ENCODE data around the gene TSHZ2.

The TSHZ2 gene

DNA sequence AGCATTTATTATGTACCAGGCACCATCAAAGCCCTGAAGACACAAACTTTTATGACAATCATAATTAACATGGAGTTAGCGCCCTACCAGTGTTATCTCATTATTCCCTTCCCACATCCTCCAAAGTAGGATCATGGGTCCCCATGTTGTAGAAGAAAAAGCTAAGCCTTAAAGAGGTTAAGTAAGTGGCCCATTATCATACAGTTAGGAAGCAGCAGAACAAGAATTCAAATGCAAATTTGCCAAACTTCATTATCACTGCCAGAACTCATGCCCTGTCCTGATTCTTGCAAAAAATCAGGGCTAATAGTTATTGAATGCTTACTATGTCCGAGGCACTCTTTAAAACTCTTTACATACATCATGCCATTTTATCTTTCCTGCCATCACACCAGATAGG lies 310.9 kb downstream of the TSHZ2 start:
- no peak for DNase-seq (ENCODE audit: low spot score)

DNA sequence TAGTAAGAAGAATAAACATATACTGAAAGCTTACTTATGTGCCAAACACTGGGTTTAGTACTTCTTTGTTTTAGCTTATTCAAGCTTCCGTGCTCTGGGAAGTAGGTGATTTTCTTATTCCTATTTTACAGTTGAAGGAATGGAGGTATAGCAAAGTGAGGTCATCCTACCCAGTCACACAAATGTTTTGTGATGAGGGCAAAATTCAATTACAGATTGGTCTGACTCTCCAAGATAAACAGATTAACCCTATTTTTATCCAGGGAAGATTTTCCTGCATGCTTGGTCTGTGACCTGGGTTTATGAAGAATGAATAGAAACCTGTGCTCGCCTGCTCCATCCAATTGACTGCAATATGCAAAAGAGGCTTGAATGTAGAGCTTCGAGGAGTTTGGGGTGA lies 311.4 kb downstream of the TSHZ2 start:
- no peak for DNase-seq (ENCODE audit: low spot score)

DNA sequence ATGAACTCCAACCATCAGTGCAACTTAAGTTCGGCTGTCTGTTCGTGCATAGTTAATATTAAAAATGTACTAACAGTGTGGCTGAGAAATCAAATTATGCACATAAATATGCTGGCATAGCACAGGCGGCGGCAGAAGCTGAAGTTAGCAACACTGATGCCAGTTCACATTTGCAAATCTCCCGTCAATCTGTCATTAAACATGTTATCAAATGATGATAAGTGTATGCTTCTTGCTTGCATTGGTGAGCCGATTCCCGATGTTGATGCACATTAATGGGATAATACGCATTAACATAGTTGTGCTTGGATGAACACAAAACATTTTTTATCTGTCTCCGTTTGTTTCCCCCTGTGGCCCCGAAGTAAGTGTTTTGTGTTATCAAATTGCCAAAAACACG lies 312.1 kb downstream of the TSHZ2 start:
- DNase-seq (ENCODE audit: low spot score) = no peak

DNA sequence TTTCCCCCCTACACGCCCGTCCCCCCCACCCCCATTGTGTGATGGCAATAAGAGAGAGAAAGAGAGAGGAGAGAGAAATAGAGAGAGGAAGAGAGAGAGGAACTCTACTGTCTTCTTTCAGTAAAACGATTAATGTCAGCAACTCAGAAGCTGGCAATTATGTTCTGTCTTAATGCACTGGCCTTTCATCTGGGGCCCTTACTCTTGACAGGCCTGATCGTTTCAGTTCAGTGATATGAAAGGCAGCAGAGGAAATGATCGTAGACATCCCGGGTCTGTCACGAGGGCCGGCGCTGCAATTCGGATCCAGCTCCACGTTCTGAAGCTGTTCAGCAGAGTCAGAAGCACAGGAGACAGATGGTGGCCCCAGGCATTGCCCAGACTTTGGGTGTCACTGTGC lies 312.5 kb downstream of the TSHZ2 start:
- DNase-seq (ENCODE audit: low spot score) = no peak

DNA sequence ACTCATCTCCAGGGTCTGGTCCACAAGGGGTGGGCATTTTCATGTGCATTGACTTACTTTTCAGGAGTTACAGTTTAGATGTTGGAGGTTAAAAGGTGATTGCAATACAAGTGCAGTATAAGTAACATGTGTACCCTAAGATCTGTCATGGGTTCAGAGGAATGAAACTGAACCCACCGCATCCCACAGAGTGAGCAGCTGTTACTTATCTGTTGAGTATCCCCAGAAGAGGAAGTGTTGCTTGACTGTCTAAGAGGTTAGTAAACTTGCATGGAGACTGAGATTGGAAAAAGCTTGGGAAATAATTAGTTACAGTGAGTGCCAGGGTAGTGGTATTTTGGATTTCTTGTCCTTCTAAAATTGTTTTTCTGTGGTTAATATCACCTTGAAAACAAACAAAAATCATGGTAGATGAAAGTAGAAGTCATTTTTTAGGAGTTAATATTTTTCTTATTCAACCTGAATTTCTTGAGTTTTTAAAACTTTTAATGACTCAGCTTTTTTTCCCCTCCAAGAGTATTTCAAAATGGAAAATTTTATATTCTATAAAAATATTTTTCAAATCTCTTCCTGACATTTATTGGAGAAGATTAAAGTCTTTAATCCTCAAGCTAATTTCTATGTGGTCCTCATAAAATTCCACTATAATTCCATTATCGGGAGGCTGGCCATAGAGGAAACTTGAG lies 315.3 kb downstream of the TSHZ2 start:
- DNase-seq (ENCODE audit: low spot score) = no peak

DNA sequence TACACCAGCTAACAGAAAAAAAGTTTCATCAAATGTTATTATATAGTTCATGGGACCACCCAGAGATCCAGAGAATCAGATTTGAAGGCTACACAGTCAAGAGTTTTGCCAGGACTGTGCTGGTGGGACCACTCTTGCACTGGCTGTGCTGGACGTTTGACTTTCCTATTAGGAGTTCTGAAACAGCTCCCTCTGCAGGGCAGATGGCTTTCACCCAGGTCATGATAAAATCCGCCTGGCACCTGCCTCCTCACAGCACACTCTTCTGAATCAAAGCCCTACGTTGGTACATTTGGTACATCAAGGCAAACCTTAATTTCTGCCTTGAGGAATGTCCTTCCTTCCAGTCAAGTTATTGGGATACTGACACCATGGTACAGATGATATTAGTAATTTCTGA lies 319.4 kb downstream of the TSHZ2 start:
- no peak for DNase-seq (ENCODE audit: low spot score)

DNA sequence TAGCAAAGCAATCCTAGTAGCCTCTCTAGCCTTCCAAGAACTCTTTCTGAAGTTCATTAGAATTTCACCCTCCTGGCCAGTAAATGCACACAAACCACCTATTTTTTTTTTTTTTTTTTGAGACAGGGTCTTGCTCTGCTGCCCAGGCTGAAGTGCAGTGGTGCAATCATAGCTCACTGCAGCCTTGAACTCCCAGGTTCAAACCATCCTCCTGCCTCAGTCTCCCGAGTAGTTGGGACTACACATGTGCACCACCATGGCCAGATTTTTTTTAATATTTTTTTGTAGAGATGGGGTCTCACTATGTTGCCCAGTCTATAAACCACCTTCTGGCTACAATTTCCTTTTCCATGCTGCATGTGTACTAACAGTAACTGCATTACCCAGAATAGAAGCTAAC lies 320.2 kb downstream of the TSHZ2 start:
- DNase-seq (ENCODE audit: low spot score) = no peak

DNA sequence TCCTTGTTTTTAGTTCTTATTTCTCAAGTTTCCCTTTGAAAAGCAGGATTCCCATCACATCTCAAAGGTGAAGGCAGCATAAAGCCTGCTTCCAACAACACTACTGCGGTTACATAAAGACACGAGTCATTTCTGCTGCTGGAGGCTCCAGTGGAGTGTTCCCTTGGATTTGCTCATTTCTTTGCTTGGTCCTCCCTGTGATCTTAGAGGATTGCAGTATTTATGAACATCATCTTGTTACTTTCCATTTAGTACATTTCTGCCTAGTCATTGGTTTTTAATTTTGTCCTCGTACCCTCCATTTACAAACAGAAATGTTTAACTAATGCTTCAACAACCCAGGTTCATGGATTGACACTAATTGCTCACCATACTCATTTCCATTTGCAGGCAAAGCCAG lies 322.6 kb downstream of the TSHZ2 start:
- no peak for DNase-seq (ENCODE audit: low spot score)

DNA sequence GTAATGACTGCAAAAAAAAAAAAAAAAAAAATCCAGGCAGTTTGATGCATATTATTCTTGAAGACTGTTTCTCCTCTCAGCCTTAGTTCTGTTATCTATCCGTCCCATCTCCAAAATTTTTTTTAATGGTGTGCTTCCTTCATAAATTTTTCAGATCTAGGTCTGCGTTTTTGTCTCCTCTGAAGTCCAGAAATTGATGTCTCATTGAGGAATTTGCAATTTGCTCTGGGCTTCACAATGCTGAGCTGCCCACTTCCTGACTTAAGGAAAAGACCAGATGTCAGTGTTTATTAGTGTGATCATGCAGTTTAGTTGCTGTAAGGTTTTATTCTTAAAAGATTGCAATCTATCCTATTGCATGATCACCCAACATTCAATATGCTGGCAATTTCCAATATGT lies 323.9 kb downstream of the TSHZ2 start:
- no peak for DNase-seq (ENCODE audit: low spot score)

DNA sequence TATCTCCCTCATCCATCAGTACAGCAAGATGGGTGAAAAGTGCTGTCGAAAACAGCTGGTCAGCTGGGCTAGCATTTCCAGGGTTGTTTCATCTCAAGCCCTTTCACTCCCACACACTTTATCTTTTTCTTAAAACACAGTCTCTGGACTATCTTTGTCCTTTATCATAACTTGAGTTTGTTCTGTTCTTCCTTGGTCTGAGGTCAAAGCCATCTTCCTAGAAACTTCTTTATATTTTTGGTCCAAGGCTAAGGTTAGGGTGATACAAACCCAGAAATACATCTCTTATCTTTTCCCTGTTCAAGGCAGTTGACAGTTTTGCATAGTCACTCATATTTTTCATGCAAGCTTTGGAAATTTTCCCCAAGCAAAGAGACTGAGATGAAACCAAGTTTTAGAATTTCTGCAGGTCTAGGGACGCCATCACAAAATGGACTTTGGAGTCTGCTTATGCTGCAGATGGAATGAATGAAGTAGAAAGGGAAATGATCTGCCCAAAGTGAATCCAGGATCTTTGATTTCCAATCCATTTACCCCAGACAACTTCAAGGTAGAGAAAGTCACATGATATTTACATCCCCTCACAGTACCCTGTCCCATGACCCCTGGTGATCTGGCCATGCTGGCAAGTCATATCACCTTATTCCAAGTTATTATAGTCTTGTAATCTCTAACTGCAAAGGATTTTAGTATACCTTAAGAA lies 324.4 kb downstream of the TSHZ2 start:
- no peak for DNase-seq (ENCODE audit: low spot score)

DNA sequence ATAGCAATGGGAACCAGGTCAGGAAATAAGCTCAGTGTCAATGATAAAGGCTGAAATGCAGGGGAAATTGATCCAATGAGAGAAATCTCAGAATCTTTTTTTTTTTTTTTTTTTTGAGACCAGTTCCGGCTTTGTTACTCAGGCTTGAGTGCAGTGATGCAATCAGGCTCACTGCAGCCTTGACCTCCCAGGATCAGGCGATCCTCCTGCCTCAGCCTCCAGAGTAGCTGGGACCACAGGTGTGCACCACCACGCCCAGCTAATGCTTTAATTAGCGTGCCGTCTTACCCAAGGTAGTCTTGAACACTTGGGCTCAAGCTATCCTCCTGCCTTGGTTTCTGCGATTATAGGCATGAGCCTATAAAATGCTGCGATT lies 325.0 kb downstream of the TSHZ2 start:
- DNase-seq (ENCODE audit: low spot score) = no peak

DNA sequence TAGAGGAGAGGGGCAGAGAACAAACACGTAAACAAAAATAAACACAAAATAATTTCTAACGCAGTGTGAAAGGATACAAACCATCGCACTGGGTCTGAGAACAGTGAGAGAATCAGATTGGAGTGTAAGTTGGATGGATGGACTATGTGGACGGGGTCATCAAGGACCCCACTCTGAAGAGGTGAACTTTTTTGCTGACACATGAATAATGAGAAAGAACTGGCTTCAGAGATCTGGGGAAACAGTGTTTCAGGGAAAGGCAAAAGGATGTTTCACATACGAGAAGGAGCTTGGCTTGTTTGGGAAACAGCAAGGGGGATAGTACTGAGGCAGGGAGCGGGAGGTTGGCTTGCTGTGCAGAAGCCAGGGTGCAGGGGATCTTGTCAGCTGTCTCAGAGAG lies 326.1 kb downstream of the TSHZ2 start:
- no peak for DNase-seq (ENCODE audit: low spot score)

DNA sequence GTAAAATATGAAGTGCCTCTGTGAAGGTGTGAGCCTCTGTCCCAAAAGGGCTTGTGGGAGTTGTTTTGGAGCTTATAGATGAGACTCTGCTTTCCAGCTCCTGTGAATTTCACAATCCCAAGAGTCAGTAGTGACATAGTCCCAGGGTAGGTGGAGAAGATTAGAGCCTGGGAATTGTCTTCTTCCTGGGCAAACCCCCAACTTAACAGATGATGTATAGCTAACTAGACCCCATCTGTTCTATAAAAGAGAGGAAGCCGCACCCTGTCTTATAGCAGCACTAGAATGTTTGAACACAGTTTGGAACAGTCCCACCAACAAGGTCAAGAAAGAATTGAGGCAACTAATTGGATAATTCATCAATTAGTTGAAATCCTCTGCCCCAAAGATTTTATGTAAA lies 326.8 kb downstream of the TSHZ2 start:
- DNase-seq (ENCODE audit: low spot score) = no peak

DNA sequence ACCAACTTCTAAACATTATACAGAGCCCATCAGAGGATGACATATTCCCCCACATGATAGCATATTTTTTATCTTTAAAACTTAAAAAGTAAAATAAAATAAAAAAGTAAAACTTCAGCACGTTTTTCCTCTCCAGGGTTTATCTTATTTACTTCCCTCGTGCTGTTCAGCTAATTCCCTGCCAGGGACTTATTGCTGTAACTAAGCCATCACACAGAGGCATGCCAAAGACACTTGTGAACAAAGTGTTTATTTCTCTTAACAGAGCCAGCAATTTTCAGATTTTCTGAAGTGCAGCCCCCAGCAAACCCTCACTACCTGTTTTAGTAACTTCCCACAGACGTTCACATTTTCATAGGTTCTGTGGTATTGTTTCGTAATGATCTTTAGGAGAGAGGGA lies 327.7 kb downstream of the TSHZ2 start:
- no peak for DNase-seq (ENCODE audit: low spot score)

DNA sequence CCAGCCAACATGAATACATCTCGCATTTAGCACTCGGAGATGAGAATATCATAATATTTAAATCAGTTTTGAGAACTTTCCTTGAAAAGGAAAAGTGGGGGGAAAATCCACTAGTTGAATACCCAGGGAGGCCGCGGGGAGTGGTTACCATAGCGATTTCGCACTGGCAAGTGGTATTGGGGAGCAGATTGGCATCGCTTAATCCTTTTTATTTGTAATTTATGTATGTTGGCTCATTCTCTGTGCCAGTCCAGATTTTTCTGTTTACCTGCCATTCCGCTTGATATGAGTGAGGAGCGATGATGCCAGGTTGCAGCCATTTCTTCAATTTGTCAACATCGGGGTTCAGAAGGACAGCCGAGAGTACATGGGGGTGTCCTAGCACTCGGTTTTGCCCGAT lies 329.7 kb downstream of the TSHZ2 start:
- no peak for DNase-seq (ENCODE audit: low spot score)

DNA sequence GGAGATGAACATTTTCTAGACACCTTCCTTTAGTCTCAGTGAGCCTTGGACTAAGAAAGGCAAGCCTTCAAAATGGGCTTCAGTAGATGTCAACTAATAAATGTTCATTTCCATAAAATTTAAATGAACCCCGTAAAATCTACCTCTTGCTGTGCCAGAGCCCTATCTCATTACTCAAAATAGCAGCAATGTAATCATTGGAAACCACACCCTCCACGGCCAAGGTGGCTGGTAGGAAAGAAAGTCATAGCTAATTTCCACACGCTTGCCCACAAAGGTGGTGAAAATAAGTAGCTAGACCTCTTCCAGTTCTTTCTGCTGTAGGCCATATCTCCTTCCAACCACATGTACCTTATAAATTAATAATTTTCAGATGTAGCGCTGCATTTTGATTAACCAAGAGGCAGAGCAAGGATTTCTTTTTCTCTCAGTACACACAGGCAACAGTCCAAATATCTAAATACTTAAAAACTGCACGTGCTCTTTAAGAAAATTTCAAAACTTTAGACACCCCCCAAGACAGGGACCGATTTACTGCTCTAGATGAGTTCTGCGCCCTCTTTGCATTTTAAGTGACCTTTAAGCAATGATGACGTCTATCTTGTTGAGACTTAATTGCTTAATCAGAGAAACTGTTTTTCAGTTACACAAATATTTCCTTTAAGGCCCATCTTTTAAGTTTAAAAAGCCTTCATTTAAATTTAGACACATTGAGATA lies 330.7 kb downstream of the TSHZ2 start:
- DNase-seq (ENCODE audit: low spot score) = no peak

DNA sequence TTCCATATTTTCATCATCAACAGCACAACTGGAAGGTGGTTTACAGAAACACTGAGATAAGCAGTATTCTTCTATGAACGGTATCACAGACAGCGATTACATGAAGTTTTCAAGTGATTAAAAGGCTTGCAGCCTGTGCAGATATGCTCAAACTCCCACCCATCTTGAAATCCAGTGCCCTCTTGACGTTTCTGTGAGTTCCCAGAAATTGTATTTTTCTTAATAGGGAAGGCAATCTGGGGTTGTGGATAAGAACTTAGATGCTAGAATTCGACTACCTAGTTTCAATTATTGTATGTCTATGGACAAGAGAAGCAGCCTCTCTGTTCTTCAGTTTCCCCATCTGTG lies 331.2 kb downstream of the TSHZ2 start:
- no peak for DNase-seq (ENCODE audit: low spot score)

DNA sequence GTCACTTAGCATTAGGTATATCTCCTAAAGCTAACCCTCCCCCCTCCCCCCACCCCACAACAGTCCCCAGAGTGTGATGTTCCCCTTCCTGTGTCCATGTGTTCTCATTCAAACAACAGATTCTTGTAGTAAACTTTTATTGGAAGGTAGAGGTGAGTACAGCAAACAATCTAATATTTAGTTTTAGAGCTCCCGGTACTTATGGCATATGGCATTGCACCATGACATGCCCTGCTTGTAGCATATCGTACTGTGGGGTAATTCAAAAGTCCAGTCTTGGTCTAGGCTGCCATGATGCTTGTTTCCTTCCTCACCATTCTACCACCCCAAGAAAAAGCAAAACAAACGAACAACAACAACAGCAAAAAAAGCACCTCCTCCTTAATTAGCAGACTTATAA lies 332.0 kb downstream of the TSHZ2 start:
- DNase-seq (ENCODE audit: low spot score) = no peak

DNA sequence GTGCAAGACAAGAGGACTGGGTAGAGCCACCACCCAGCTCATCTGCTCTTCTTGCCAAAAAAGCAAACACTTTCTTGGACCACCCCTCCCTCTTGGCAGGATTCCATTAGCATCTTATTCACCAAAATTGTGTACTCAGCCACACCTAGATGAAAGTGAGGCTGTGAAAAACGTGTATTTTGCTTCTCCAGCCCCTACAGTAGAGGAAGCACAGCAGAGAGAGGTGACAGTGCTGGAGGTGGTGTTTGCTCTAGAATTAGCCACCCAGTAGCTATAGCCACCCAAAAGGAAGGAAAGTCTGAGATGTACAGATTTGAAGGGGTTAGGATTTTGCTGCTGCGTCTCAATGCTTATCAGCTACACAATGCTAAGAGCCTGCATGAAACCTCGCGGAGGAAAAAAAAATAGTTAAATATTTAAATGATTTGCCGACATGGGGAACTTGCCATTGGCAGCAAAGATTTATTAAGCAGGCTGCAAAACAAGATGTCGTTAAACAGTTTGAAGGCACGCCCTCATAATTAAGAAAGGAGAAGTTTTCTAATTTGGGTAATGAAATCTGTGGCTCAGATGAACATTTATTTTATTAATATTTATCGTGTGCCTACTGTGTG lies 334.1 kb downstream of the TSHZ2 start:
- no peak for DNase-seq (ENCODE audit: low spot score)

DNA sequence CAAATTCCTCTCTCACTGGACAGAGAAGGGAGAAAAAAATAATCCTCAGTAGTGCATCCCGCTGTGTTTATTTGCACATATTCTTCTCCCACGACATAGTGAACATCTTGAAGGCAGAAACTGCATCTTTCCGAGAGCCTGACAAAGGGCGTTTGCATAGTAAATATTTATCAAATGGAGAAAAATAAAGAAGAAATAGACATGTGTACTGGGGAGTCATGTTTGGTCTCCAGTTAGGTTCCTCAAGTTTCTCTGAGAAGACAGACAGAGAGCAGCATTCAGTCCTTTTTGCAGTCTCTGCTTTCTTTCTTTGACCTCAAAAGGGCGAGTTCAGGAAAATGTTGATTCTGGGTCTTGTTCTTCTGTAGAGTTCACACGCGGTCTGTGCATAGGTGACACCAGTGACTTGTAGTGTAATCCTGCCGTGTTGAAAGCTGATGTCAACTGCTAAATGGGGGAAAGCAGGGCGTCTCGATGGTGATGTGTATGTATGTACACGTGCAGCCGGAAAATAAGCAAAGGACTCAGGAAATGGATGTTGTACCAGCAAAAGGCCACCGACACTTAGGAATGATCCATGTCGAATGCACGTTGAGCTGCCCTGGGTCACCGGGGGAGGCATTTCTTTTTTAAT lies 335.9 kb downstream of the TSHZ2 start:
- DNase-seq (ENCODE audit: low spot score) = no peak

DNA sequence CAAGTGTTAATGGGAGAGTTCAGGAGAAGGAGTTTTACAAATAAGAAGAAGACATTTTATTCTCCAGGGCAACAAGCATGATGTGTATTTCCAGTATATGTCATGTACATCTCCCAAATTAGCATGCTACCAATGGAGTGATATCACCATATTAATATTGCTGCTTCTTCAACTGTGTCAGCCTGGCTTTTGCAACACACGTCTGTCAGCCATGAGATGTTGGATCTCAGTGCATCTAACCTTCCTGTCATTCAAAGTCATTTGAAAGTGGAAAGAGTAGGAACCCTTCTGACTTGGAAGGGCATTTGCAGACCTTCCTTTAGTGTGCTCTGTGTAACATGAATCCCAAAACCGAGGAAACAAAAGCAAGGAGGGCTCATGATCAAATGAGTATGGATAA lies 337.4 kb downstream of the TSHZ2 start:
- DNase-seq (ENCODE audit: low spot score) = no peak

DNA sequence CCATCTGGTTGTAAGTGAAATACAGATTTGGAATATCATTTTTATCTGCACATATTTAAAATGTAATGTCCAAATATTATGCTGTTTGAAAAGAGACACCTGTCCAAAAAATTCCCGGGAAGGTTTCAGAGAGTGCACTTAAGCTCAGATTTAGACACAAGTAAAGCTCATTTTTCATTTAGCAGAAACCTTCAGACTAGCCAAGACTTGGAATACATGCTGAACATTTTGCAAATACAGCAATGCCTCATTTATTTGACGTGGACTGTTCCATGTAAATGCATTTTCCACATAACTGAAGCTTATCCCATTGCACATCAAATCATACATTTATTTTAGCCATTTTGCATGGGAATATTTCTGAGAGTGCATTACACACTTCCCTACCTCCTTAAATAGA lies 340.8 kb downstream of the TSHZ2 start:
- DNase-seq (ENCODE audit: low spot score) = no peak

Data from kidney tubule cell (primary cell).